Measurements from ENCODE around the gene PRRT1.

DNA sequence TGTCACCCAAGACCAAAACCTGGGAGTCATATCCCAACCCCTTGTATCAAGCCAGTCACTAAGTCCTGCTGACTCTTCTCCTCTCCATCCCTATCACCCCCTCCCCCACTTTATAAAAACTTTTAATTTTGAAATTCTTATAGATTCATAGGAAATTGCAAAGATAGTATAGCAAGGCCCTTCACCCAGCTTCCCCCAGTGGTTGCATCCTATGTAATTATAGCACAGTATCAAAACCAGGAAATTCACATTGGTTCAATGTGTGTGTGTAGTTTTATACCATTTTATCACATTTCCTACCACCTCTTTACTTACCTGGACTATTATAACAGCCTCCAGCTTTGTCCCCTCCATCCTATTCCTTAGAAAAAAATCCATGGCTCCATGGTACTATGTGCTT, 6.3 kb upstream of the PRRT1 start:
- TF ChIP-seq POLR2A (IDR thresholded peaks at IDR 0.05; ENCODE audit: low read length) (no peak), GATA1 (IDR thresholded peaks at IDR 0.05; ENCODE audit: low read depth, low read length) (no peak)

All from erythroblast (primary cell).